ENCODE measurements around the gene SMAD6.
"Not testable (repeated sequence)": the region's sequence is repeated elsewhere in the genome, so short reads cannot be mapped to it uniquely, and the experiment has no call there.

The SMAD6 gene

GRCh38 chr15:66828817-66829541 lies 126.9 kb downstream of the SMAD6 start:
- DNase-seq = not testable (repeated sequence)

- DNase-seq = no peak
Observed at GRCh38 chr15:66829551-66830121, 127.6 kb downstream of the SMAD6 start.

GRCh38 chr15:66830358-66830757 lies 128.3 kb downstream of the SMAD6 start:
- no peak for DNase-seq

- DNase-seq = no peak
Observed at GRCh38 chr15:66830823-66831222, 128.8 kb downstream of the SMAD6 start.

- DNase-seq = no peak
Observed at GRCh38 chr15:66831289-66831688, 129.3 kb downstream of the SMAD6 start.

GRCh38 chr15:66831801-66832390 lies 129.9 kb downstream of the SMAD6 start:
- DNase-seq = no peak

All from SW 1271 (cell line).